Esophagus squamous epithelium (tissue), 4 donors: Measurements from ENCODE around the gene GABRA5.

Source experiments
- CTCF ChIP-seq, 6 experiments: fragments of 450-650 bp in 4 of 6; fragments of 200-600 bp in 2 of 6; sonication (generic) in 2 of 6; IDR thresholded peaks; one replicate each; pipeline ENCODE4 v1.5.1; 2016 to 2019; ENCODE audit warnings: antibody characterized with exemption in 6 of 6, mild to moderate bottlenecking in 4 of 6, moderate library complexity in 4 of 6
- POLR2A ChIP-seq, 4 donors: fragments of 450-650 bp; IDR thresholded peaks; one replicate each; pipeline ENCODE4 v1.6.1; 2017; ENCODE audit warnings: antibody characterized with exemption in 4 of 4, mild to moderate bottlenecking in 4 of 4, moderate library complexity in 3 of 4

DNA sequence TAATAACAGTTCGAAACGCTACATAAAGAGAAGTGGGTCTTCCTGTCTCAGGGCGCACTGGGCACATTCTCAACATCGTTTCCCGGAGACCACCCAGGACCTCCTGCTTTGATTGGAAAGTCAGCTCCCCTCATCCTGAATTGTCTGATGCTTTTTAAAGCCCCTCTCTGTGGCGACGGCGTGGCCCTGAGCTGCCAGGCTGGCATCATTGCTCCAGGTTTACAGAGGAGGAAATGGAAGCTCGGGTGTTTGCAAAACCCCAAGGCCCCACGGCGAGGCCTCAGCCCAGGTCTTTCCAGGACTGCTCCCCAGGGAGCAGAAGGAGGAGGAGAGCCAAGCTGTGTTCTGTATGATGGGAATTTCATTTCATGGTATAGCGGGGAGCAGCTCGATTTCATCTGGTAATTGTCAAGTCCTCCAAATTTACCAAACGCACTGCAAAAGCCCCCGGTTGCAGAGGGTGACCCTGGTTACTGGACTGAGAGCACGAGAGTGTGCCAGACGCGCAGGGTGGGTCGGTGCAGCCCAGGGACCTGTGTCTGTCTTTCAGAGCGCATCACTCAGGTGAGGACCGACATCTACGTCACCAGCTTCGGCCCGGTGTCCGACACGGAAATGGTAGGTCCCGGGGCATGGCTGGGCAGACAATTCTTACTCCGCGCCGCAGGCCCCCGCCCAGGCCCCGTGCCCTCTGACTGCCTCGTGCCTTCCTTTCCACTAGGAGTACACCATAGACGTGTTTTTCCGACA lies 15.9 kb downstream of the GABRA5 start:
- no peak for TF ChIP-seq CTCF (IDR thresholded peaks at IDR 0.05)
- no peak for TF ChIP-seq POLR2A (IDR thresholded peaks at IDR 0.05)
